PC-3 (cell line): ENCODE data around the gene GFOD2. TPM values are rescaled to one million over a fixed set of nuclear protein-coding genes. Genes with fewer than 3 reads are reported as not detected.

ENCODE experiments used
- ATAC-seq: fragments of 200-7000 bp; cut with Tn5 transposase; 2 replicates; pipeline ENCODE4 v1.9.1; 2020; ENCODE audit warnings: mild to moderate bottlenecking, moderate library complexity
- BruUV-seq: library from RNA; stranded (reverse); fragments of 400-500 nt; replicated peaks from 2 replicates; lab custom pipeline; 2021; lab: Mats Ljungman, UMichigan
- CTCF ChIA-PET: fragments of 300-600 bp; sonication (Branson Sonifier 250); formaldehyde crosslinking; loops from one replicate; lab custom pipeline; 2022; ENCODE audit warnings: antibody characterized with exemption; lab: Charles Lee
- POLR2A ChIA-PET: fragments of 300-600 bp; sonication (Branson Sonifier 250); formaldehyde crosslinking; loops from one replicate; lab custom pipeline; 2022; ENCODE audit warnings: antibody characterized with exemption; ENCODE audit not compliant: unreplicated experiment; lab: Charles Lee
- DNase-seq: peaks from one replicate; pipeline ENCODE4 v3.0.0-alpha.2; 2015
- H2AFZ ChIP-seq: fragments of 300-600 bp; sonication (generic); 2 replicates; pipeline ENCODE4 v1.6.0; 2016; ENCODE audit warnings: antibody characterized with exemption, low read length
- H3F3A ChIP-seq: fragments of 300-600 bp; sonication (generic); one replicate; pipeline ENCODE4 v1.6.0; 2017; ENCODE audit warnings: antibody characterized with exemption, low read length, control low read depth, mild to moderate bottlenecking; ENCODE audit not compliant: unreplicated experiment
- H3K27ac ChIP-seq: fragments of 300-600 bp; sonication (generic); 2 replicates; pipeline ENCODE4 v1.5.1; 2016; ENCODE audit warnings: mild to moderate bottlenecking, low read length
- H3K27me3 ChIP-seq: fragments of 300-600 bp; sonication (generic); 2 replicates; pipeline ENCODE4 v1.6.1; 2016; ENCODE audit warnings: low read length, mixed read lengths
- H3K36me3 ChIP-seq: fragments of 300-600 bp; sonication (generic); 2 replicates; pipeline ENCODE4 v1.6.1; 2016; ENCODE audit warnings: low read depth, mixed run types, low read length, mixed read lengths
- H3K4me1 ChIP-seq: fragments of 300-600 bp; sonication (generic); 2 replicates; pipeline ENCODE4 v1.5.1; 2016; ENCODE audit warnings: low read length; ENCODE audit not compliant: insufficient read depth
- H3K4me2 ChIP-seq: fragments of 300-600 bp; sonication (generic); 2 replicates; pipeline ENCODE4 v1.6.0; 2016; ENCODE audit warnings: low read length
- H3K4me3 ChIP-seq: fragments of 300-600 bp; sonication (generic); 2 replicates; pipeline ENCODE4 v1.5.1; 2016; ENCODE audit warnings: mild to moderate bottlenecking, low read length, mixed read lengths
- H3K79me2 ChIP-seq: fragments of 300-600 bp; sonication (generic); 2 replicates; pipeline ENCODE4 v1.6.1; 2017; ENCODE audit warnings: low read length, mixed read lengths
- H3K9ac ChIP-seq: fragments of 300-600 bp; sonication (generic); 2 replicates; pipeline ENCODE4 v1.6.0; 2016; ENCODE audit warnings: mild to moderate bottlenecking, low read length
- H3K9me2 ChIP-seq: fragments of 300-600 bp; sonication (generic); replicated peaks from 2 replicates; pipeline ENCODE4 v1.6.1; 2016; ENCODE audit warnings: mixed run types, low read length, mixed read lengths
- H3K9me3 ChIP-seq: fragments of 300-600 bp; sonication (generic); 2 replicates; pipeline ENCODE4 v1.6.1; 2016; ENCODE audit warnings: low read length, mixed read lengths
- H4K20me1 ChIP-seq: fragments of 300-600 bp; sonication (generic); 2 replicates; pipeline ENCODE4 v1.6.1; 2016; ENCODE audit warnings: low read length, mixed read lengths
- EZH2 ChIP-seq: fragments of 300-600 bp; sonication (generic); IDR thresholded peaks from one replicate; pipeline ENCODE4 v1.6.1; 2017; ENCODE audit warnings: antibody characterized with exemption, mild to moderate bottlenecking, low read length; ENCODE audit not compliant: unreplicated experiment
- EZH2phosphoT487 ChIP-seq: fragments of 300-600 bp; sonication (generic); IDR thresholded peaks from 2 replicates; pipeline ENCODE4 v1.6.1; 2018; ENCODE audit warnings: mild to moderate bottlenecking, antibody characterized with exemption, low read length, borderline replicate concordance
- intact Hi-C: fragments of 100-400 bp; cut with micrococcal nuclease; formaldehyde crosslinking; loops from 2 replicates; pipeline ENCODE4 v1.9.0; 2023
- total RNA-seq: library from RNA; depleted of rRNA; stranded (reverse); fragments of >200 nt; gene quantifications from 2 replicates; pipeline ENCODE4 v1.2.3, GENCODE V29; 2014
- TF ChIP-seq, protein P1 (sequence below): fragments of 300-600 bp; sonication (generic); conservative IDR thresholded peaks from 2 replicates; pipeline ENCODE4 v1.5.1; 2017; ENCODE audit warnings: antibody characterized with exemption, low read depth, mild to moderate bottlenecking, low read length

The GFOD2 gene
- total RNA-seq, 1 experiment from 2014 or later, result 21.8 TPM

DNA sequence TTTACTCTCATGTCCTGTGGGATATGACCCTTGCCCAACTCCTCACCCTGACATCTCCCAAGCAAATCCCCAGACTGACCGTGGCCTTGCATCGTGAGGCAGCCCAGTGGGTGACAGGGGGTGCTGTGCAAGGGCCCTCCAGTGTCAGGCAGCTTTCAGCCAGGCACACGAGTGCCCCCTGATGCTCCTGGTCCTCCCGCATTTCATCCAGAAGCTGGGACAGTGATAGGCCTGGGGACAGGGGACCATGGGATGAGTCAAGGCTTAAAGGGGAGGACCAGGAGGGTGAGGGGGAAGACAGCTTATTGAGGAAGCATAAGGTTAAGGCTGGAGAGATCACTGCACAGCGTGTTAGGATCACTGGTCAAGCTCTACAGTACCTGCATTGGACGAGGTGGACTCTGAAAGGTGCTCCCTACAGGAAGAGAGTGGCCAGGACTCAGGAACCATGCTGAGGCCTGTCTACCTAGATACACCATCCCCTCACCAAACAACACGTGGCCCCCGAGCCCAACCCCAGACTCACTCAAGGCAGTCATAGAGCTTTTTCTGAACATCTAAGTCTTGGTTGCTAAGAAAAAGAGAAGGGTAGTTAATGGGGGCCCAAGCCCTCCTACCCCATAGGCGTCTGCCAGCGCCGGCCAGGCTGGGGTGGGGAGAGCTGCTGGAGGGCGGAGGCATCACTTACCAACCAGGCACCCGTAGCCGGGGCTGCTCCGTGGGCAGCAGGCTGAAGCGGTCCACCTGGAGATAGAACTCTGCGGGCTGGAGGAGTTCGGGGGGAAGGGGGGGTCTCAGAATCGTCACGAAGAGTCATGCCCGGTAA, 60.1 kb downstream of the GFOD2 start:
- ATAC-seq (no peak), DNase-seq (no peak)
- TF ChIP-seq EZH2 (no peak), EZH2phosphoT487 (no peak)
- TF ChIP-seq, protein P1, sequence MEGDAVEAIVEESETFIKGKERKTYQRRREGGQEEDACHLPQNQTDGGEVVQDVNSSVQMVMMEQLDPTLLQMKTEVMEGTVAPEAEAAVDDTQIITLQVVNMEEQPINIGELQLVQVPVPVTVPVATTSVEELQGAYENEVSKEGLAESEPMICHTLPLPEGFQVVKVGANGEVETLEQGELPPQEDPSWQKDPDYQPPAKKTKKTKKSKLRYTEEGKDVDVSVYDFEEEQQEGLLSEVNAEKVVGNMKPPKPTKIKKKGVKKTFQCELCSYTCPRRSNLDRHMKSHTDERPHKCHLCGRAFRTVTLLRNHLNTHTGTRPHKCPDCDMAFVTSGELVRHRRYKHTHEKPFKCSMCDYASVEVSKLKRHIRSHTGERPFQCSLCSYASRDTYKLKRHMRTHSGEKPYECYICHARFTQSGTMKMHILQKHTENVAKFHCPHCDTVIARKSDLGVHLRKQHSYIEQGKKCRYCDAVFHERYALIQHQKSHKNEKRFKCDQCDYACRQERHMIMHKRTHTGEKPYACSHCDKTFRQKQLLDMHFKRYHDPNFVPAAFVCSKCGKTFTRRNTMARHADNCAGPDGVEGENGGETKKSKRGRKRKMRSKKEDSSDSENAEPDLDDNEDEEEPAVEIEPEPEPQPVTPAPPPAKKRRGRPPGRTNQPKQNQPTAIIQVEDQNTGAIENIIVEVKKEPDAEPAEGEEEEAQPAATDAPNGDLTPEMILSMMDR, result no peak
- H2AFZ ChIP-seq, result peak overlapping the region; percentile 100
- H3K4me1 ChIP-seq, result peaks cover 6% of the 10 kb centered on the region; the same call in 1 of the 2 replicates
- H3K9me3 ChIP-seq, result no peaks in the 10 kb centered on the region
- H4K20me1 ChIP-seq, result no peaks in the 10 kb centered on the region
- H3K9ac ChIP-seq, result peak overlapping the region; percentile 82
- no peak overlapping the region for H3K27ac ChIP-seq
- H3K27me3 ChIP-seq, result no peaks in the 10 kb centered on the region
- ChIA-PET POLR2A (no interaction called here), CTCF (no interaction called here)
- BruUV-seq, result no TSS peak
- no peaks in the 10 kb centered on the region for H3K9me2 ChIP-seq
- H3K4me3 ChIP-seq, result peak overlapping the region; percentile 91
- intact Hi-C loops, result no loop called here
- peak overlapping the region; percentile 100 for H3K4me2 ChIP-seq
- no peaks in the 10 kb centered on the region for H3K36me3 ChIP-seq
- H3K79me2 ChIP-seq, result peaks cover 11% of the 10 kb centered on the region
- peaks cover 3% of the 10 kb centered on the region for H3F3A ChIP-seq

DNA sequence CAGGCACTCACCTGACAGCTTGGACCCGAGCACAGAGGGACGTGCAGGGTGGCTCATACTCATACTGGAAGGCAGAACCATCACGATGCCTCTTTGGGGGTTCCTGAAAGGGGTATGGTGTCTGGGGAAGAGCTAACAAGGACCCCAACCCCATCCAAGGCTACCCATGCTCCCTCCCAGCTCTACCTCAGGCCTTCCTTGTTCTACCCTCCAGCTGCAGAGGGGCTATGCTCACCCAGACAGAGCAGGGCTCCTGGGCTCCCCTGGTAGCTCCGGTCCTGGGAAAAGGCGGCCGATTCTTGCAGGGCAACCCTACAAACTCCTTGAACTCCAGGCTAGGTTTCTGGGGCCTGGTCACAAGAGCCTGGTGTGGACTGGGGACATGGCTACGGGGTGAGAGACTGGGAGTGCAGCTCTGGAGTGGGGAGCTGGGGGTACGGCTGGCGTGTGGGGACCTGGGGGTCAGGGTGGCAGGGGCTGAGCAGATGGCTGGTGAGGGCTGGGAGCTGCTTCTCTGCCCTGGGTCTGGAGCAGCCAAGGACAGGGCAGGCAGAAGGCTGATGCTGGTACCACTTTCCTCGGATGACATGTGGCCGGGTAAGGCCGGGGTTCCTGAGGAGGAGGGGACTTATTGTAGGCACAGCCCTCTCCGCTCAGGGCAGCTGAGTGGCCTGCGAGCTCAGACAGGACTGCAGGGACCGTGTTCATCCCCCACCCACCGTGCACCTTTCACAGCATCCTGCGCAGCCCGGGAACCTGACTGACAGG, 61.2 kb downstream of the GFOD2 start:
- Histone ChIP-seq H3K27me3 (no peaks in the 10 kb centered on the region), H3K4me1 (peaks cover 6% of the 10 kb centered on the region; the same call in 1 of the 2 replicates), H3K9me3 (no peaks in the 10 kb centered on the region), H3K4me3 (no peak overlapping the region), H3K27ac (no peak overlapping the region), H3K9ac (no peak overlapping the region), H3K4me2 (no peak overlapping the region), H3F3A (peaks cover 3% of the 10 kb centered on the region), H3K9me2 (no peaks in the 10 kb centered on the region), H2AFZ (no peak overlapping the region), H3K79me2 (peaks cover 11% of the 10 kb centered on the region), H4K20me1 (no peaks in the 10 kb centered on the region), H3K36me3 (no peaks in the 10 kb centered on the region)
- no TSS peak for BruUV-seq
- TF ChIP-seq, protein P1, result no peak
- CTCF ChIA-PET, result no interaction called here
- POLR2A ChIA-PET, result no interaction called here
- no peak for ATAC-seq
- intact Hi-C loops, result no loop called here
- DNase-seq, result no peak
